Activated CD8-positive, alpha-beta memory T cell treated with anti-CD3 and anti-CD28 coated beads for 48 hours (primary cell): Measurements from ENCODE around the gene ZNF648.
"Not testable (repeated sequence)": the region's sequence is repeated elsewhere in the genome, so short reads cannot be mapped to it uniquely, and the experiment has no call there.

Experiments used
- DNase-seq, 3 experiments: peaks; one replicate each; pipeline ENCODE4 v3.0.0-alpha.2; 2020; ENCODE audit warnings: low read depth in 2 of 3, low spot score in 2 of 3

The ZNF648 gene

GRCh38 chr1:182061594-182061993 is at the start of gene ZNF648:
TSS of gene ZNF648 (minus strand) at chr1:182061712. CDS start at chr1:182058010, 3,702 bp downstream.
- DNase-seq: no peak

- no peak for DNase-seq
Observed at GRCh38 chr1:182110635-182111034, 49.1 kb upstream of the ZNF648 start.

GRCh38 chr1:182109771-182110170 is 48.3 kb upstream of the ZNF648 start:
- DNase-seq: no peak

GRCh38 chr1:182107209-182107608 is 45.7 kb upstream of the ZNF648 start:
- DNase-seq: no peak

GRCh38 chr1:182102043-182102416 is 40.5 kb upstream of the ZNF648 start:
- no peak for DNase-seq

GRCh38 chr1:182101415-182102042 is 40.0 kb upstream of the ZNF648 start:
- no peak for DNase-seq

GRCh38 chr1:182098301-182098700 is 36.8 kb upstream of the ZNF648 start:
- no peak for DNase-seq

GRCh38 chr1:182095946-182096345 is 34.4 kb upstream of the ZNF648 start:
- no peak for DNase-seq

- DNase-seq: not testable (repeated sequence)
Observed at GRCh38 chr1:182094514-182095005, 33.0 kb upstream of the ZNF648 start.

- no peak for DNase-seq
Observed at GRCh38 chr1:182093781-182094180, 32.3 kb upstream of the ZNF648 start.

- no peak for DNase-seq
Observed at GRCh38 chr1:182092336-182092735, 30.8 kb upstream of the ZNF648 start.

- no peak for DNase-seq
Observed at GRCh38 chr1:182091083-182091482, 29.6 kb upstream of the ZNF648 start.

GRCh38 chr1:182087719-182088350 is 26.3 kb upstream of the ZNF648 start:
- no peak for DNase-seq

GRCh38 chr1:182087304-182087703 is 25.8 kb upstream of the ZNF648 start:
- DNase-seq: no peak

- no peak for DNase-seq
Observed at GRCh38 chr1:182086620-182087019, 25.1 kb upstream of the ZNF648 start.

- no peak for DNase-seq
Observed at GRCh38 chr1:182086136-182086535, 24.6 kb upstream of the ZNF648 start.

GRCh38 chr1:182085726-182086125 is 24.2 kb upstream of the ZNF648 start:
- DNase-seq: no peak

GRCh38 chr1:182084487-182085316 is 23.2 kb upstream of the ZNF648 start:
- DNase-seq: peak; percentile 45 to 62 (median 60)

- no peak for DNase-seq
Observed at GRCh38 chr1:182083851-182084486, 22.5 kb upstream of the ZNF648 start.

- no peak for DNase-seq
Observed at GRCh38 chr1:182080955-182081582, 19.6 kb upstream of the ZNF648 start.

GRCh38 chr1:182080040-182080439 is 18.5 kb upstream of the ZNF648 start:
- no peak for DNase-seq
